ENCODE results near the gene KLF6.

Gene KLF6

GRCh38 chr10:3750854-3751253 is 34.2 kb downstream of the KLF6 start:
- DNase-seq (no peak), ATAC-seq (no peak)
- Mint-ChIP-seq H3K27me3 (no peaks in the 10 kb centered on the region), H3K4me3 (no peak overlapping the region), H3K27ac (no peak overlapping the region), H3K36me3 (ENCODE audit: low read depth) (no peaks in the 10 kb centered on the region), H3K4me1 (peaks cover 21% of the 10 kb centered on the region), H3K9me3 (no peaks in the 10 kb centered on the region)

- no peak for ATAC-seq
- H3K36me3 Mint-ChIP-seq (ENCODE audit: low read depth) = no peaks in the 10 kb centered on the region
- H3K27ac Mint-ChIP-seq = peak overlapping the region; percentile 10
- H3K4me1 Mint-ChIP-seq = peaks cover 15% of the 10 kb centered on the region
- no peak overlapping the region for H3K4me3 Mint-ChIP-seq
- no peak for DNase-seq
- no peaks in the 10 kb centered on the region for H3K27me3 Mint-ChIP-seq
- no peaks in the 10 kb centered on the region for H3K9me3 Mint-ChIP-seq
Measured at GRCh38 chr10:3750006-3750816, 34.8 kb downstream of the KLF6 start.

GRCh38 chr10:3749600-3749999 is 35.4 kb downstream of the KLF6 start:
- no peaks in the 10 kb centered on the region for H3K9me3 Mint-ChIP-seq
- peak overlapping the region; percentile 10 for H3K27ac Mint-ChIP-seq
- ATAC-seq = no peak
- H3K4me1 Mint-ChIP-seq = peaks cover 9% of the 10 kb centered on the region
- no peaks in the 10 kb centered on the region for H3K27me3 Mint-ChIP-seq
- DNase-seq = no peak
- H3K4me3 Mint-ChIP-seq = no peak overlapping the region
- H3K36me3 Mint-ChIP-seq (ENCODE audit: low read depth) = no peaks in the 10 kb centered on the region

GRCh38 chr10:3749011-3749410 is 36.0 kb downstream of the KLF6 start:
- H3K27ac Mint-ChIP-seq = no peak overlapping the region
- DNase-seq (no peak), ATAC-seq (no peak)
- H3K4me3 Mint-ChIP-seq = no peak overlapping the region
- H3K36me3 Mint-ChIP-seq (ENCODE audit: low read depth) = no peaks in the 10 kb centered on the region
- H3K27me3 Mint-ChIP-seq = no peaks in the 10 kb centered on the region
- H3K4me1 Mint-ChIP-seq = peaks cover 8% of the 10 kb centered on the region
- H3K9me3 Mint-ChIP-seq = no peaks in the 10 kb centered on the region

GRCh38 chr10:3748484-3748883 is 36.5 kb downstream of the KLF6 start:
- Mint-ChIP-seq H3K36me3 (ENCODE audit: low read depth) (no peaks in the 10 kb centered on the region), H3K4me3 (no peak overlapping the region), H3K9me3 (no peaks in the 10 kb centered on the region), H3K4me1 (peaks cover 8% of the 10 kb centered on the region), H3K27ac (no peak overlapping the region), H3K27me3 (no peaks in the 10 kb centered on the region)
- ATAC-seq = no peak
- no peak for DNase-seq

GRCh38 chr10:3747984-3748383 is 37.0 kb downstream of the KLF6 start:
- Mint-ChIP-seq H3K36me3 (ENCODE audit: low read depth) (no peaks in the 10 kb centered on the region), H3K27ac (no peak overlapping the region), H3K4me3 (no peak overlapping the region), H3K27me3 (no peaks in the 10 kb centered on the region), H3K4me1 (peaks cover 8% of the 10 kb centered on the region), H3K9me3 (no peaks in the 10 kb centered on the region)
- DNase-seq (no peak), ATAC-seq (no peak)

GRCh38 chr10:3747248-3747960 is 37.6 kb downstream of the KLF6 start:
- DNase-seq = no peak
- Mint-ChIP-seq H3K9me3 (no peaks in the 10 kb centered on the region), H3K4me3 (no peak overlapping the region), H3K27ac (no peak overlapping the region), H3K4me1 (peaks cover 8% of the 10 kb centered on the region), H3K27me3 (no peaks in the 10 kb centered on the region), H3K36me3 (ENCODE audit: low read depth) (no peaks in the 10 kb centered on the region)
- no peak for ATAC-seq

- Mint-ChIP-seq H3K27ac (no peak overlapping the region), H3K9me3 (no peaks in the 10 kb centered on the region), H3K4me1 (peaks cover 12% of the 10 kb centered on the region), H3K4me3 (no peak overlapping the region), H3K27me3 (no peaks in the 10 kb centered on the region), H3K36me3 (ENCODE audit: low read depth) (no peaks in the 10 kb centered on the region)
- DNase-seq (no peak), ATAC-seq (no peak)
Measured at GRCh38 chr10:3746634-3747033, 38.4 kb downstream of the KLF6 start.

- H3K27me3 Mint-ChIP-seq = no peaks in the 10 kb centered on the region
- H3K36me3 Mint-ChIP-seq (ENCODE audit: low read depth) = no peaks in the 10 kb centered on the region
- ATAC-seq = no peak
- H3K4me3 Mint-ChIP-seq = no peak overlapping the region
- no peak overlapping the region for H3K27ac Mint-ChIP-seq
- peaks cover 22% of the 10 kb centered on the region for H3K4me1 Mint-ChIP-seq
- no peaks in the 10 kb centered on the region for H3K9me3 Mint-ChIP-seq
- no peak for DNase-seq
Measured at GRCh38 chr10:3745521-3745920, 39.5 kb downstream of the KLF6 start.

- H3K27ac Mint-ChIP-seq = no peak overlapping the region
- H3K4me1 Mint-ChIP-seq = peaks cover 29% of the 10 kb centered on the region
- no peaks in the 10 kb centered on the region for H3K27me3 Mint-ChIP-seq
- peak overlapping the region; percentile 37 for H3K4me3 Mint-ChIP-seq
- ATAC-seq = no peak
- no peak for DNase-seq
- H3K36me3 Mint-ChIP-seq (ENCODE audit: low read depth) = no peaks in the 10 kb centered on the region
- no peaks in the 10 kb centered on the region for H3K9me3 Mint-ChIP-seq
Measured at GRCh38 chr10:3741688-3742461, 43.1 kb downstream of the KLF6 start.

- H3K9me3 Mint-ChIP-seq = no peaks in the 10 kb centered on the region
- peak; percentile 91 for ATAC-seq
Measured at GRCh38 chr10:3740157-3740871, 44.7 kb downstream of the KLF6 start.

GRCh38 chr10:3738855-3739350 is 46.1 kb downstream of the KLF6 start:
- H3K36me3 Mint-ChIP-seq (ENCODE audit: low read depth) = no peaks in the 10 kb centered on the region
- ATAC-seq = no peak
- peaks cover 29% of the 10 kb centered on the region for H3K4me1 Mint-ChIP-seq
- no peak for DNase-seq
- no peak overlapping the region for H3K27ac Mint-ChIP-seq
- no peak overlapping the region for H3K4me3 Mint-ChIP-seq
- H3K9me3 Mint-ChIP-seq = no peaks in the 10 kb centered on the region
- H3K27me3 Mint-ChIP-seq = no peaks in the 10 kb centered on the region

More at GRCh38 chr10:3740157-3740871, 44.7 kb downstream of the KLF6 start:
- Mint-ChIP-seq H3K27me3 (no peaks in the 10 kb centered on the region), H3K4me1 (peaks cover 29% of the 10 kb centered on the region), H3K36me3 (ENCODE audit: low read depth) (no peaks in the 10 kb centered on the region), H3K4me3 (peak overlapping the region; percentile 7), H3K27ac (peak overlapping the region; percentile 66)
- DNase-seq = no peak

GRCh38 chr10:3737864-3738263 is 47.1 kb downstream of the KLF6 start:
- Mint-ChIP-seq H3K27me3 (no peaks in the 10 kb centered on the region), H3K9me3 (no peaks in the 10 kb centered on the region), H3K27ac (no peak overlapping the region), H3K36me3 (ENCODE audit: low read depth) (no peaks in the 10 kb centered on the region), H3K4me3 (no peak overlapping the region), H3K4me1 (peaks cover 29% of the 10 kb centered on the region)
- DNase-seq (no peak), ATAC-seq (no peak)

- H3K27ac Mint-ChIP-seq = no peak overlapping the region
- no peak for ATAC-seq
- no peak overlapping the region for H3K4me3 Mint-ChIP-seq
- no peaks in the 10 kb centered on the region for H3K36me3 Mint-ChIP-seq (ENCODE audit: low read depth)
- peaks cover 6% of the 10 kb centered on the region for H3K9me3 Mint-ChIP-seq
- DNase-seq = no peak
- peaks cover 12% of the 10 kb centered on the region for H3K4me1 Mint-ChIP-seq
- H3K27me3 Mint-ChIP-seq = no peaks in the 10 kb centered on the region
Measured at GRCh38 chr10:3735175-3735574, 49.8 kb downstream of the KLF6 start.

Measured in activated naive CD8-positive, alpha-beta T cell treated with anti-CD3 and anti-CD28 coated beads, Interleukin-2, amount 50 U/mL, for 24 hours (primary cell).